BLaER1 (cell line): ENCODE results near the gene CCDC66.

Experiments
- H3K27ac ChIP-seq: shearing (Covaris generic); formaldehyde crosslinking; 2 replicates; pipeline ENCODE4 v1.8.1; 2022
- H3K27me3 ChIP-seq: shearing (Covaris generic); formaldehyde crosslinking; 2 replicates; pipeline ENCODE4 v1.8.1; 2022
- H3K36me3 ChIP-seq: shearing (Covaris generic); formaldehyde crosslinking; 2 replicates; pipeline ENCODE4 v1.8.1; 2022
- H3K4me1 ChIP-seq: shearing (Covaris generic); formaldehyde crosslinking; 2 replicates; pipeline ENCODE4 v1.8.1; 2022
- H3K4me2 ChIP-seq: shearing (Covaris generic); formaldehyde crosslinking; 2 replicates; pipeline ENCODE4 v1.8.1; 2022
- H3K4me3 ChIP-seq: shearing (Covaris generic); formaldehyde crosslinking; 2 replicates; pipeline ENCODE4 v1.8.1; 2022
- H3K9ac ChIP-seq: shearing (Covaris generic); formaldehyde crosslinking; 2 replicates; pipeline ENCODE4 v1.8.1; 2022
- H3K9me3 ChIP-seq: shearing (Covaris generic); formaldehyde crosslinking; 2 replicates; pipeline ENCODE4 v1.8.1; 2022
- H4K20me1 ChIP-seq: shearing (Covaris generic); formaldehyde crosslinking; 2 replicates; pipeline ENCODE4 v1.8.1; 2022
- Cebpa-rat ChIP-seq: shearing (Covaris generic); IDR thresholded peaks from 2 replicates; pipeline ENCODE4 v1.8.1; 2022

The CCDC66 gene

GRCh38 chr3:56616478-56617006, 59.6 kb downstream of the CCDC66 start:
- Histone ChIP-seq H3K4me1 (peaks cover 7% of the 10 kb centered on the region; the same call in 1 of the 2 replicates), H4K20me1 (peaks cover 6% of the 10 kb centered on the region; the same call in 1 of the 2 replicates), H3K9me3 (no peaks in the 10 kb centered on the region), H3K27me3 (no peaks in the 10 kb centered on the region), H3K27ac (no peak overlapping the region), H3K4me2 (no peak overlapping the region), H3K4me3 (no peak overlapping the region), H3K9ac (no peak overlapping the region), H3K36me3 (peaks cover 90% of the 10 kb centered on the region)
- TF ChIP-seq Cebpa-rat = no peak

DNA sequence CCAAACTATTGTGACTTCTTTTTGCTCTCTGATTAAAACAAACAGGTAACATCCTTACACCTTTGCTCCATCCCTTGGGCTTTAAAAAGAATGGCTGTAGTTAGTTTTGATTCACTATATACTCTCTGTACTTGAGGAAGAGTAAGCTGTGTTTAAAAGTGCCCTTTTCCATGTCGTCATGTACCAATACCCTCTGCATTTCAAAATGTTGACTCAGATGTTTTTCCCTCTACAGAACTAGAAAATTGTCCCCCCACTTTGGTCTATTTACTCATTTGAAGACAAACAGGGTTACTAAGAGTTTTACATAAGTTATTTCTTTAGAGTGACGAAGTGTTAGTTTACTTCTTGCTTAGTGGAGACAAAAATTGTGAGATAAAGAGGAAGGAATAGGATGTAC, 63.4 kb downstream of the CCDC66 start:
- no peak overlapping the region for H3K4me3 ChIP-seq
- H3K9ac ChIP-seq = no peak overlapping the region
- H3K4me1 ChIP-seq = no peaks in the 10 kb centered on the region
- H3K9me3 ChIP-seq = no peaks in the 10 kb centered on the region
- H4K20me1 ChIP-seq = 0 out of 2 replicates have a peak, but pooled peaks cover 14% of the 10 kb centered on the region
- no peaks in the 10 kb centered on the region for H3K27me3 ChIP-seq
- H3K4me2 ChIP-seq = no peak overlapping the region
- TF ChIP-seq Cebpa-rat = no peak
- no peak overlapping the region for H3K27ac ChIP-seq
- H3K36me3 ChIP-seq = peaks cover 89% of the 10 kb centered on the region

DNA sequence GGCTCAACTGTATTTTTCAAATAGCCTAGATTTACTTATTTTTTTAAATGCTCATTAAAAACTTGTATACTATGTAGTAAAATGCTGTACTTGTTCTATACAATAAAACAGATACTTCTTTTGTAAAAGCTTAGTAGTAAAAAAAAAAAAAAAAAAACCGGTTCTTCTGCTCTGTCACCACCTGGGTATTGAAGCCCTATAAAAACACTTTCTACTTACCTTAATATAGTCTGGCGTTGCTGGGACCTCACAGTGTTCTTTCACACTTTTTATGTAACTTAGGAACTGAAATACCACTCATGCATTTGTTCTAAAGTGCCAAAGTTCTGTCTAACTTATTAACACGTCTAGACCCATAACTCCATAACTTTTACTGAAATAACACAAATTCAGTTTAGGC, 64.7 kb downstream of the CCDC66 start:
- H3K4me3 ChIP-seq = no peak overlapping the region
- H3K27ac ChIP-seq = no peak overlapping the region
- H3K9me3 ChIP-seq = no peaks in the 10 kb centered on the region
- H3K36me3 ChIP-seq = peaks cover 94% of the 10 kb centered on the region
- H3K9ac ChIP-seq = no peak overlapping the region
- H3K4me1 ChIP-seq = no peaks in the 10 kb centered on the region
- H3K27me3 ChIP-seq = no peaks in the 10 kb centered on the region
- 0 out of 2 replicates have a peak, but pooled peaks cover 17% of the 10 kb centered on the region for H4K20me1 ChIP-seq
- no peak for TF ChIP-seq Cebpa-rat
- no peak overlapping the region for H3K4me2 ChIP-seq

DNA sequence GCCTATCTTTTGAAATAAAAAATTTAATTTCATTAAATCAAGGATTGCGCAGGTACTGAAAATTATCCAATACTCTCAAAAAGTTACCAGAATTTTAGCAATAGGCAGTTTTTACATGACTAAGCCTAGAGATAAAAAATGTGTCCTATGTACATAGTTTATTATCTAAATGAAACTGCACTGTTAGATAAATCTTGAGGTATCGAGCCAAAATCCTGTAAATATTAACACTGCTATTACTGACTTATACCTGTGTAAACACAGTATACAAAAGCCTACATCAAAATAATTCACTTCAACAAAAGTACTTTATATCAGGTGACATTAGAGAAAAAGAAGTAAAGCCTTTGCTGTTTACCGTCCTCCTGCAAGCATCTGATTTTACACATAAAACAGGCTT, 65.4 kb downstream of the CCDC66 start:
- TF ChIP-seq Cebpa-rat = no peak
- H3K4me2 ChIP-seq = no peak overlapping the region
- 0 out of 2 replicates have a peak, but pooled peaks cover 17% of the 10 kb centered on the region for H4K20me1 ChIP-seq
- no peaks in the 10 kb centered on the region for H3K4me1 ChIP-seq
- no peaks in the 10 kb centered on the region for H3K9me3 ChIP-seq
- H3K27ac ChIP-seq = no peak overlapping the region
- H3K36me3 ChIP-seq = peaks cover 94% of the 10 kb centered on the region
- no peak overlapping the region for H3K9ac ChIP-seq
- H3K4me3 ChIP-seq = no peak overlapping the region
- H3K27me3 ChIP-seq = no peaks in the 10 kb centered on the region

DNA sequence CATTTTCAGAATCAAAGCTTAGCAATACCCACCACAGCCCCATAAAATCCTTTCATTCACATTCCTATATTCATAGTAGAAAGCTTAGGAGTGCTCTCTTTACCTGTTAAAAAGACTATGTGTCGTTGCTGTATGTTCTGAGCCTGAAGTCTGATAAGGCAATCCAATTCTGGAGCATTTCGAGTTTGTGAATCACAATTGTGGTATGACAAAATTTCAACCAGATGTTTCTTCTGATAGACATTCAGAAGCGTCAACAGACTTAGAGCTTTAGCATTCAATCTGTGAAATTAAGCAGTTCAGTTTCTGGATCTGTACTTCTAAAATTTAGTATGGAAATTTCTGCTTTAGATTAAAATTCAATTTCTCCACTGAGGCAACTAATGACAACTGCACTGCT, 67.8 kb downstream of the CCDC66 start:
- H3K27ac ChIP-seq = no peak overlapping the region
- H4K20me1 ChIP-seq = 0 out of 2 replicates have a peak, but pooled peaks cover 25% of the 10 kb centered on the region
- TF ChIP-seq Cebpa-rat = no peak
- H3K36me3 ChIP-seq = peaks cover 93% of the 10 kb centered on the region
- H3K4me2 ChIP-seq = no peak overlapping the region
- no peaks in the 10 kb centered on the region for H3K4me1 ChIP-seq
- H3K27me3 ChIP-seq = no peaks in the 10 kb centered on the region
- no peaks in the 10 kb centered on the region for H3K9me3 ChIP-seq
- H3K4me3 ChIP-seq = no peak overlapping the region
- no peak overlapping the region for H3K9ac ChIP-seq

DNA sequence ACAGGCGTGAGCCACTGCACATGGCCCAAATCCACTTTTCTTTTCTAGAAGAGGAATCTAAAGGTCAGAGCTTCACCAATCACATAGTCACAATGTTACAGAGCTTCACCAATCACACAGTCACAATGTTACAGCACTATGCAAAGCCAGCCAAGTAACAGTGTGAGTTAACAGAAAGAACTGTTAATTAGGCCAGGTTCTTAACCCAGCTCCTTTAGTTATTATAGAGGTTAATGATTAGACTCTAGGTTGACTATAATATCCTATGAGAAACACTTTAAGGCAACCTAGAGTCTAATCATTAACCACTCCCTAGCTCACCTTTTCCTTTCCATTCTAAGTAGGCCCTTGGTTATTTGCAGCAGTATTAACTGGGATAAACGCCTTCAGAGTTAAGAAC, 72.1 kb downstream of the CCDC66 start:
- Histone ChIP-seq H3K27ac (no peak overlapping the region), H3K9ac (no peak overlapping the region), H3K4me3 (no peak overlapping the region), H3K4me2 (no peak overlapping the region), H3K9me3 (no peaks in the 10 kb centered on the region), H3K36me3 (peaks cover 87% of the 10 kb centered on the region), H4K20me1 (0 out of 2 replicates have a peak, but pooled peaks cover 20% of the 10 kb centered on the region), H3K4me1 (no peaks in the 10 kb centered on the region), H3K27me3 (no peaks in the 10 kb centered on the region)
- no peak for TF ChIP-seq Cebpa-rat

GRCh38 chr3:56629451-56629850, 72.5 kb downstream of the CCDC66 start:
- Histone ChIP-seq H3K9me3 (no peaks in the 10 kb centered on the region), H3K4me2 (no peak overlapping the region), H3K27ac (no peak overlapping the region), H3K4me3 (no peak overlapping the region), H3K4me1 (no peaks in the 10 kb centered on the region), H3K27me3 (no peaks in the 10 kb centered on the region), H3K9ac (no peak overlapping the region), H4K20me1 (0 out of 2 replicates have a peak, but pooled peaks cover 18% of the 10 kb centered on the region), H3K36me3 (peaks cover 86% of the 10 kb centered on the region)
- no peak for TF ChIP-seq Cebpa-rat

GRCh38 chr3:56630966-56631365, 74.0 kb downstream of the CCDC66 start:
- no peak overlapping the region for H3K4me3 ChIP-seq
- H3K36me3 ChIP-seq = peaks cover 80% of the 10 kb centered on the region
- H3K9ac ChIP-seq = no peak overlapping the region
- H3K4me1 ChIP-seq = no peaks in the 10 kb centered on the region
- H3K27ac ChIP-seq = no peak overlapping the region
- H3K9me3 ChIP-seq = no peaks in the 10 kb centered on the region
- H3K4me2 ChIP-seq = no peak overlapping the region
- H4K20me1 ChIP-seq = 0 out of 2 replicates have a peak, but pooled peaks cover 8% of the 10 kb centered on the region
- H3K27me3 ChIP-seq = no peaks in the 10 kb centered on the region
- no peak for TF ChIP-seq Cebpa-rat

DNA sequence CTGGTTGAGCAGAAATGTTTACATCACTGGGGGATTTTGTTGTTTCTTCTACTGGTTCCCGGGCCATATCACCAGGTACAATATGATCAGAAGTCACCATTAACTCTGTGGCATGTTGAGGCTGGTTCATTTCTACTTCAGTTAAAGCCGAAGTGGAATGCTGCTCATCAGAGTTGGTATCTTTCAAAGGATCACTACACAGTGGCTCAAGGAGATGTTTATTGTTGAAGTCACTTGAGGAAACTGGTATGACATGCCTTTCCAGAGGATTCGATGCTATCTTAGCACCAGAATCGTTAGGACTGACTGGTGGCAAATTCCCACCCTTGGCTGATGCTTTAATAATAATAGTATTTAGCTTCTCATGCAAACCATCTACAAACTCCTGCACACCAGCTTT, 76.2 kb downstream of the CCDC66 start:
- Histone ChIP-seq H3K27ac (no peak overlapping the region), H3K27me3 (no peaks in the 10 kb centered on the region), H3K4me2 (no peak overlapping the region), H3K36me3 (peaks cover 79% of the 10 kb centered on the region), H3K9ac (no peak overlapping the region), H4K20me1 (0 out of 2 replicates have a peak, but pooled peaks cover 8% of the 10 kb centered on the region), H3K9me3 (no peaks in the 10 kb centered on the region), H3K4me3 (no peak overlapping the region), H3K4me1 (no peaks in the 10 kb centered on the region)
- TF ChIP-seq Cebpa-rat = no peak

- Histone ChIP-seq H3K36me3 (peaks cover 80% of the 10 kb centered on the region), H3K27ac (no peak overlapping the region), H3K4me1 (no peaks in the 10 kb centered on the region), H3K9me3 (no peaks in the 10 kb centered on the region), H3K4me2 (no peak overlapping the region), H3K4me3 (no peak overlapping the region), H4K20me1 (0 out of 2 replicates have a peak, but pooled peaks cover 5% of the 10 kb centered on the region), H3K27me3 (no peaks in the 10 kb centered on the region), H3K9ac (no peak overlapping the region)
- TF ChIP-seq Cebpa-rat = no peak
Observed at GRCh38 chr3:56633602-56634535, 76.9 kb downstream of the CCDC66 start.
